Thyroid gland (tissue), 4 donors: Measurements from ENCODE around the gene MTCH1. TPM values are rescaled to one million over a fixed set of nuclear protein-coding genes. Genes with fewer than 3 reads are reported as not detected.

Experiments used
- DNase-seq, 2 donors: peaks; one replicate each; pipeline ENCODE4 v3.0.0-alpha.2; 2019
- H3K27ac ChIP-seq, 3 donors: fragments of 200-600 bp; sonication (generic); 1 replicate in 2 of 3; 2 replicates in 1 of 3; pipeline ENCODE4 v1.5.1; 2016 to 2019; ENCODE audit warnings: mild to moderate bottlenecking in 1 of 3, moderate library complexity in 1 of 3
- H3K27me3 ChIP-seq: fragments of 200-600 bp; sonication (generic); one replicate; pipeline ENCODE4 v1.5.1; 2019
- H3K36me3 ChIP-seq, 2 donors: fragments of 200-600 bp; sonication (generic); one replicate each; pipeline ENCODE4 v1.5.1; 2016 to 2019
- H3K4me1 ChIP-seq, 2 donors: fragments of 200-600 bp; sonication (generic); one replicate each; pipeline ENCODE4 v1.5.1; 2017 to 2019
- H3K4me3 ChIP-seq, 3 donors: fragments of 200-600 bp; sonication (generic); replicated peaks in 1 of 3; 1 replicate in 2 of 3; 2 replicates in 1 of 3; pipeline ENCODE4 v1.5.1; 2016; ENCODE audit warnings: mild to moderate bottlenecking in 1 of 3
- H3K9me3 ChIP-seq: fragments of 200-600 bp; sonication (generic); one replicate; pipeline ENCODE4 v1.5.1; 2017
- POLR2A ChIP-seq, 2 donors: fragments of 450-650 bp; IDR thresholded peaks; one replicate each; pipeline ENCODE4 v1.6.1; 2017; ENCODE audit warnings: antibody characterized with exemption in 2 of 2, mild to moderate bottlenecking in 2 of 2, moderate library complexity in 1 of 2
- WGBS, 2 donors: methylation state at CpG; one replicate each; pipeline ENCODE4 v1.1.5; 2017; 5-methylcytosine and 5-hydroxymethylcytosine counted together
- intact Hi-C: fragments of 100-400 bp; cut with DNase I; formaldehyde crosslinking; loops from one replicate; pipeline ENCODE4 v1.15.1; 2023
- total RNA-seq, 4 donors: library from RNA; depleted of rRNA; stranded (reverse); fragments of >200 nt; gene quantifications; one replicate each; pipeline ENCODE4 v1.2.3, GENCODE V29; 2016
- TF ChIP-seq, protein P1 (sequence below), 6 experiments: fragments of 200-600 bp in 3 of 6; fragments of 450-650 bp in 3 of 6; sonication (generic) in 3 of 6; IDR thresholded peaks; one replicate each; pipeline ENCODE4 v1.5.1; 2016 to 2019; ENCODE audit warnings: antibody characterized with exemption in 6 of 6, mild to moderate bottlenecking in 2 of 6, inconsistent platforms in 1 of 6, moderate library complexity in 1 of 6

MTCH1 gene
- total RNA-seq, 4 donors from 2014 or later, result 571 to 1,096 (median 866) TPM

- intact Hi-C loops, result no loop called here
- H3K4me3 ChIP-seq, result no peak overlapping the region
- no peaks in the 10 kb centered on the region for H3K9me3 ChIP-seq
- no peak for DNase-seq
- H3K27me3 ChIP-seq, result no peaks in the 10 kb centered on the region
- H3K36me3 ChIP-seq, result peaks cover 7 to 9% of the 10 kb centered on the region in 2 donors
- 58 to 77% methylated on average over 12 to 13 of the region's 13 CpGs for WGBS, 2 donors
- H3K4me1 ChIP-seq, result peaks cover 10 to 27% of the 10 kb centered on the region in 2 donors
- peak overlapping the region in 2 of 3 donors; percentile 36 to 65 for H3K27ac ChIP-seq
- TF ChIP-seq POLR2A (IDR thresholded peaks at IDR 0.05), result no peak
- TF ChIP-seq, protein P1, sequence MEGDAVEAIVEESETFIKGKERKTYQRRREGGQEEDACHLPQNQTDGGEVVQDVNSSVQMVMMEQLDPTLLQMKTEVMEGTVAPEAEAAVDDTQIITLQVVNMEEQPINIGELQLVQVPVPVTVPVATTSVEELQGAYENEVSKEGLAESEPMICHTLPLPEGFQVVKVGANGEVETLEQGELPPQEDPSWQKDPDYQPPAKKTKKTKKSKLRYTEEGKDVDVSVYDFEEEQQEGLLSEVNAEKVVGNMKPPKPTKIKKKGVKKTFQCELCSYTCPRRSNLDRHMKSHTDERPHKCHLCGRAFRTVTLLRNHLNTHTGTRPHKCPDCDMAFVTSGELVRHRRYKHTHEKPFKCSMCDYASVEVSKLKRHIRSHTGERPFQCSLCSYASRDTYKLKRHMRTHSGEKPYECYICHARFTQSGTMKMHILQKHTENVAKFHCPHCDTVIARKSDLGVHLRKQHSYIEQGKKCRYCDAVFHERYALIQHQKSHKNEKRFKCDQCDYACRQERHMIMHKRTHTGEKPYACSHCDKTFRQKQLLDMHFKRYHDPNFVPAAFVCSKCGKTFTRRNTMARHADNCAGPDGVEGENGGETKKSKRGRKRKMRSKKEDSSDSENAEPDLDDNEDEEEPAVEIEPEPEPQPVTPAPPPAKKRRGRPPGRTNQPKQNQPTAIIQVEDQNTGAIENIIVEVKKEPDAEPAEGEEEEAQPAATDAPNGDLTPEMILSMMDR (IDR thresholded peaks at IDR 0.05), result no peak
These were observed 58.1 kb downstream of the MTCH1 start for GRCh38 chr6:36927691-36928546.

GRCh38 chr6:36926708-36927513, 59.1 kb downstream of the MTCH1 start:
- WGBS, 2 donors, result 62 to 66% methylated on average over 10 of the region's 10 CpGs
- H3K27me3 ChIP-seq, result no peaks in the 10 kb centered on the region

GRCh38 chr6:36925809-36926208, 60.2 kb downstream of the MTCH1 start:
- DNase-seq, result no peak
- peak overlapping the region in 2 of 3 donors; percentile 18 to 57 for H3K27ac ChIP-seq
- H3K27me3 ChIP-seq, result no peaks in the 10 kb centered on the region
- H3K4me3 ChIP-seq, result no peak overlapping the region
- TF ChIP-seq, protein P1 (IDR thresholded peaks at IDR 0.05), result no peak
- no peak for TF ChIP-seq POLR2A (IDR thresholded peaks at IDR 0.05)
- intact Hi-C loops, result no loop called here
- H3K36me3 ChIP-seq, result peaks cover 7 to 9% of the 10 kb centered on the region in 2 donors
- peaks cover 10 to 27% of the 10 kb centered on the region in 2 donors for H3K4me1 ChIP-seq
- 95 to 96% methylated on average over 4 of the region's 4 CpGs for WGBS, 2 donors
- H3K9me3 ChIP-seq, result no peaks in the 10 kb centered on the region

More at GRCh38 chr6:36926708-36927513, 59.1 kb downstream of the MTCH1 start:
- intact Hi-C loops, result no loop called here
- no peaks in the 10 kb centered on the region for H3K9me3 ChIP-seq
- H3K27ac ChIP-seq, result peak overlapping the region in 2 of 3 donors; percentile 36 to 65
- H3K4me1 ChIP-seq, result peaks cover 10 to 27% of the 10 kb centered on the region in 2 donors
- no peak for DNase-seq
- no peak for TF ChIP-seq POLR2A (IDR thresholded peaks at IDR 0.05)
- TF ChIP-seq, protein P1 (IDR thresholded peaks at IDR 0.05), result no peak
- no peak overlapping the region for H3K4me3 ChIP-seq
- peaks cover 7 to 9% of the 10 kb centered on the region in 2 donors for H3K36me3 ChIP-seq

GRCh38 chr6:36924778-36925374, 61.1 kb downstream of the MTCH1 start:
- H3K27me3 ChIP-seq, result no peaks in the 10 kb centered on the region
- peaks cover 7 to 12% of the 10 kb centered on the region in 2 donors for H3K36me3 ChIP-seq
- H3K27ac ChIP-seq, result peak overlapping the region in 1 of 3 donors; percentile 57
- DNase-seq, result no peak
- no peaks in the 10 kb centered on the region for H3K9me3 ChIP-seq
- H3K4me3 ChIP-seq, result no peak overlapping the region
- no peak for TF ChIP-seq POLR2A (IDR thresholded peaks at IDR 0.05)
- TF ChIP-seq, protein P1 (IDR thresholded peaks at IDR 0.05), result no peak
- H3K4me1 ChIP-seq, result peaks cover 10 to 27% of the 10 kb centered on the region in 2 donors
- WGBS, 2 donors, result 78% methylated on average over 5 of the region's 5 CpGs
- intact Hi-C loops, result no loop called here
